ENCODE measurements around the gene CADM3. TPM values are rescaled to one million over a fixed set of nuclear protein-coding genes. Genes with fewer than 3 reads are reported as not detected.

The CADM3 gene, protein sequence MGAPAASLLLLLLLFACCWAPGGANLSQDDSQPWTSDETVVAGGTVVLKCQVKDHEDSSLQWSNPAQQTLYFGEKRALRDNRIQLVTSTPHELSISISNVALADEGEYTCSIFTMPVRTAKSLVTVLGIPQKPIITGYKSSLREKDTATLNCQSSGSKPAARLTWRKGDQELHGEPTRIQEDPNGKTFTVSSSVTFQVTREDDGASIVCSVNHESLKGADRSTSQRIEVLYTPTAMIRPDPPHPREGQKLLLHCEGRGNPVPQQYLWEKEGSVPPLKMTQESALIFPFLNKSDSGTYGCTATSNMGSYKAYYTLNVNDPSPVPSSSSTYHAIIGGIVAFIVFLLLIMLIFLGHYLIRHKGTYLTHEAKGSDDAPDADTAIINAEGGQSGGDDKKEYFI
- total RNA-seq = not detected in 2 replicates

DNA sequence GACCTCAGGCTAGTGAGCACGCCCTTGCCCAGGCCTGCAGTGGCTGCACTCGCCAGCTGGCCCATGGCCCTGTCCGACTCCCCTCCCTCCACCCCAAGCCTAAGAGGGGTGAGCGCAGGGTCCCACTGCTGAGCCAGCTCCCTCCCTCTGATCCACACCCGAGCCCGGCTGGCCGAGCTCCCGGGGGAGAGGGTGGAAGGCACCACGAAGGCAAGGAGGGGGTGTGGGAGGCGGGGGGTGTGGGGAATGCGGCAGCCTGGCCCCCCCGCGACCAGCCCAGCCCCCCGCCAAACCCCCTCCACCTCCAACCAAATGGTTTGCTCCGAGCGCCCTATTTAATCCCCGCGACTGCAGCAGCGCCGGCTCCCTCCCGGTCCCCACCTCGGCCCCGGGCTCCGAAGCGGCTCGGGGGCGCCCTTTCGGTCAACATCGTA is at the start of gene CADM3:
TSS of gene CADM3 (plus strand) at position 362 of the 434 bp plus-strand sequence. CDS start 151 bp downstream, outside the sequence.

DNA sequence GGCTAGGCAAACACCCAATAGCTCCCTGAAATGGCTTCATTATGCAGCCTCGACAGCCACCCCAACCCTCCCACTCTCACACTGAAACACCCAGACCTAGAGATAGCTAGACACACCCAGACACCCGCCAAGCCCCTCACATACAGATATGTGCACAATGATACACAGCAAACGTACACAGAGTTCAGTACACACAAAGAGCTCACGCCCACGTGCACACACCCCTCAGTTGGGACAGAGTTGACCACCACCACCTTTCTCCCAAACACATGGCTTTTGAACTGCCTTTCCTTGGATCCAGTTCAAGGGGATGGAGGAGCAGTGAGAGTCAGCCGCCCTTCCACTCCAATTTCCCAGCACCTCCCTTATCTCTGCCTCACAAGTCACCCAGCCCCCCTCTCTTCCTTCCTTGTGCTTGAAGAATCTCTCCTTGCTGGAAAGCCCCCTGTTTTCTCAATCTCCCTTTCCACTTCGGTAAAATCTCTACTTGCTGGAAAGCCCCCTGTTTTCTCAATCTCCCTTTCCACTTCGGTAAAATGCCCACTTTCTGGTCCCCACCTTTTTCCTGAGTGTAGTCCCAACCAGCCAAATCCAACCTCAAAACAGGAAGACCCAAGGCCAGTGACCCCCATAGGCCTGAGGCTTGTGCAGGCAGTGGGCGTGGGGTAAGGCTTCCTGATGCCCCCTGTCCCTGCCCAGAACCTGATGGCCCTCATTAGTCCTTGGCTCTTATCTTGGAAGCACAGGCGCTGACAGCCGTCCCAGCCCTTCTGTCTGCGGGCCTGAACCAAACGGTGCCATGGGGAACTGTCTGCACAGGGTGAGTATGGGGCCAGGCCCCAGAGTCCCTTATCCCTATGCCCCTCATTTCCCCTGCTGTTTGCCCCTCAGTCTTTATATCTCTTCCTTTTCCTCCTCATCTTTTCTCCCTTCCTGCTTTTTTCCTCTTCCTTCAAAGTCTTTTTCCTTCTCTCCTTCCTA is 33.0 kb downstream of the CADM3 start, which contains the start of gene ACKR1:
TSS of gene ACKR1 (plus strand) at position 715 of the 981 bp plus-strand sequence. CDS start at position 800, 85 bp downstream.

Other genes with a start within 250 kb of the CADM3 start
- gene PYHIN1, start 240.1 kb upstream of the CADM3 start, total RNA-seq = not detected in 2 replicates
- 53.6 and 76.5 TPM in 2 replicates for gene IFI16, start 161.7 kb upstream of the CADM3 start, total RNA-seq
- not detected in 2 replicates for gene AIM2, start 94.8 kb upstream of the CADM3 start, total RNA-seq
- gene ACKR1, start 33.3 kb downstream of the CADM3 start, total RNA-seq = not detected in 2 replicates
- not detected in 2 replicates for gene FCER1A, start 130.7 kb downstream of the CADM3 start, total RNA-seq

Data from airway epithelial cell (primary cell).